Measurements from ENCODE around the gene MARCHF6.

The MARCHF6 gene

DNA sequence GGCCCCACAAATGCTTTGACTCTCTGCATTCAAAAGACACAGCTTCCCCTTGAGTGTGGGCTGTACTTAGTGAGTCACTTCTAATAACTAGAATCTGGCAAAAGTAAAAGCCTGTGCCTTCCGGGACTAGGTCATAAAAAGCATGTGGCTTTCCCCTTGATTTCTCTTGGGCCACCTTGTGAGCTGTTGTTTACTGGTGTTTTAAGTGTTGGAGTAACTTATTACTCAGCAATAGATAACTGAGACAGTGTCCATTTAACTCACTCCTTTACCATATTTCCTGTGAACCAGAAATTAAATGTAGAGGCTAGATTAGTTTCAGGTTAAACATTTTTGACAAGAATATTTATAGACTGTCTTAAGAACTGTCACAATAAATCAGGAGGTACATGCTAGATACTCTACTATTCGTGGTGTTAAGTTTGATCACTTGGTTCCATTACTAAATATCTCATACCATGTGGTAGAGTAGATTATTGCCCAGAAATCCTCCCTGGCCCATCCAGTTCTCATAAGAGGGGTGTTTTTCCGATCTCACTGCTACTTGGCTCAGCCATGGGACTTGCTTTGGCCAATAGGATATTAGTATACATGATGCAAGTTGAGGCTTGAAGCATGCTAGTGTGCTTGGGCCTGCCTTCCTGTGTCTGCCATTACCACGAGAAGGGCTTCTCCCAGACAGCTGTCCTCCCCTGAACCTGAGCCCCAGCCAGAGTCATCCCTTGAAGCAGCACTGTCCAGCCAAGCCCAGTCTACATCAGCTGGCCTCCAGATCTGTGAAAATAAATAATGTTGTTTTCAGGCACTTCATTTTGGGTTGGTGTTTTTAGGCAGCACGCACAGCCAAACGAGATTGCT, 35.4 kb upstream of the MARCHF6 start:
- H3K36me3 Mint-ChIP-seq (ENCODE audit: low read depth) = no peaks in the 10 kb centered on the region
- H3K9me3 Mint-ChIP-seq = no peaks in the 10 kb centered on the region
- no peak overlapping the region for H3K4me3 Mint-ChIP-seq
- H3K4me1 Mint-ChIP-seq (ENCODE audit: low read depth) = peaks cover 4% of the 10 kb centered on the region
- no peak overlapping the region for H3K27ac Mint-ChIP-seq
- peaks cover 3% of the 10 kb centered on the region for H3K27me3 Mint-ChIP-seq
- no peak for DNase-seq

DNA sequence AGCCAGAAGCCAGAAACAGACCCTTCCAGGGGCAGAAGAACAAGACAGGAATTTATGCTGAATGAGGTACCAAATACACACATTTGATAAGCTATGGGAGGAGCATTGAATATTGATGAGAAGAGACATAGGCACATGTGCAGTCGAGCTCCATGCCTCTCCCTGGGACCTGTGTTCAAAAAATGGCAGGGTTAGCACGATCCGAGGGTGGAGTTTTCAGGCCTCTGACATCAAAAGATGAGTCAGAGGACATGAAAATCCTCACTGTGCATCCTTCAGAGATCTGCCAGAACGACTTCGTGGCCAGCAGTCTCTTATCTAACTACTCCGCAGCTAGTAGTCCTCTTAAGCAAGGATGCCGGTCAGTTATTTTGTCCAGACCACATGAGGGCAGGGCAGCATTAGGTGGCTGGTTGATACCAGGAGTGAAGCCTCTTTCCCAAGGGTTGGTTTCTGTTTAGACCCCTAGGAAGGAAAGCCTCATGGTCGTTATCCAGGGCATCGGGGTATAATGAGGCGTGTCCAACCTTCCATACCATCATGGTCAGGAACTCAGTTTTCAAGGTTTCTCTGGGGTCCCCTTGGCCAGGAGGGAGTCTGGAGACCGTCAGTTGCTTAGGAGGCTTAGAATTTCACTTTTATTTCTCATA, 34.2 kb upstream of the MARCHF6 start:
- no peak for DNase-seq
- H3K36me3 Mint-ChIP-seq (ENCODE audit: low read depth) = no peaks in the 10 kb centered on the region
- no peak overlapping the region for H3K4me3 Mint-ChIP-seq
- H3K4me1 Mint-ChIP-seq (ENCODE audit: low read depth) = peaks cover 4% of the 10 kb centered on the region
- H3K9me3 Mint-ChIP-seq = no peaks in the 10 kb centered on the region
- no peak overlapping the region for H3K27ac Mint-ChIP-seq
- H3K27me3 Mint-ChIP-seq = peaks cover 3% of the 10 kb centered on the region

DNA sequence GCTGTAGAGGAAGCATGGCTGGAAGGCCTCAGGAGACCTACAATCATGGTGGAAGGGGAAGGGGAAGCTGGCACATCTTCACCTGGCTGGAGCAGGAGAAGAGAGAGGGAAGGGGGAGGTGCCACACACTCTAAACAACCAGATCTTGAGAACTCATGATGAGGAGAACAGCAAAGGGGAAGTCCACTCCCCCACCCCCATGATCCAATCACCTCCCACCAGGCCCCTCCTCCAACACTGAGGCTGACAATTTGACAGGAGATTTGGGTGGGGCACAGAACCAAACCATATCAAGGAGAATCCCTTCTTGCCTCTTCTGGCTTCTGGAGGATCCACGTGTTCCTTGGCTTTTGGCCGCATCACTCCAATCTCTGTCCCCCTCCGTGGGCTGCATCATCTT, 32.7 kb upstream of the MARCHF6 start:
- Mint-ChIP-seq H3K4me1 (ENCODE audit: low read depth) (peaks cover 4% of the 10 kb centered on the region), H3K9me3 (no peaks in the 10 kb centered on the region), H3K27me3 (peaks cover 3% of the 10 kb centered on the region), H3K27ac (no peak overlapping the region), H3K36me3 (ENCODE audit: low read depth) (no peaks in the 10 kb centered on the region), H3K4me3 (no peak overlapping the region)
- no peak for DNase-seq

DNA sequence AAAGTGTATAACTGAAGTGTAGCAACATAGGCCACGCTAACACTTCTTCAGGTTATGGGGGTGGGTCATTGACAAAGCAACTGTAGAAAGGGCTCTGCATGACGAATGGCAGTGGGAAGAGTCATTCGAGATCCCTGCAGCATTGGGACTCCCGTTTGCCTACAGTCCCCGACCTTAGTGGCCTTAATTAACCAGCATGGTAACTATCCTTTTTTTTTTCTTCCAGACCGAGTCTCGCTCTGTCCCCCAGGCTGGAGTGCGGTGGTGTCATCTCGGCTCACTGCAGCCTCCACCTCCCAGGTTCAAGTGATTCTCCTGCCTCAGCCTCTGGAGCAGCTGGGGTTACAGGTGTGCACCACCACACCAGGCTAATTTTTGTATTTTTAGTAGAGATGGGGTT, 31.6 kb upstream of the MARCHF6 start:
- H3K27me3 Mint-ChIP-seq = peaks cover 3% of the 10 kb centered on the region
- DNase-seq = no peak
- H3K27ac Mint-ChIP-seq = no peak overlapping the region
- peaks cover 4% of the 10 kb centered on the region for H3K4me1 Mint-ChIP-seq (ENCODE audit: low read depth)
- no peak overlapping the region for H3K4me3 Mint-ChIP-seq
- H3K9me3 Mint-ChIP-seq = no peaks in the 10 kb centered on the region
- no peaks in the 10 kb centered on the region for H3K36me3 Mint-ChIP-seq (ENCODE audit: low read depth)

GRCh38 chr5:10323588-10324488, 29.7 kb upstream of the MARCHF6 start:
- H3K4me3 Mint-ChIP-seq = no peak overlapping the region
- no peak for DNase-seq
- no peaks in the 10 kb centered on the region for H3K4me1 Mint-ChIP-seq (ENCODE audit: low read depth)
- H3K27me3 Mint-ChIP-seq = peaks cover 1% of the 10 kb centered on the region
- H3K27ac Mint-ChIP-seq = peak overlapping the region; percentile 44
- H3K9me3 Mint-ChIP-seq = no peaks in the 10 kb centered on the region
- H3K36me3 Mint-ChIP-seq (ENCODE audit: low read depth) = no peaks in the 10 kb centered on the region

- no peak overlapping the region for H3K4me3 Mint-ChIP-seq
- no peaks in the 10 kb centered on the region for H3K4me1 Mint-ChIP-seq (ENCODE audit: low read depth)
- no peak for DNase-seq
- H3K27ac Mint-ChIP-seq = no peak overlapping the region
- H3K36me3 Mint-ChIP-seq (ENCODE audit: low read depth) = no peaks in the 10 kb centered on the region
- H3K27me3 Mint-ChIP-seq = no peaks in the 10 kb centered on the region
- no peaks in the 10 kb centered on the region for H3K9me3 Mint-ChIP-seq
Measured at GRCh38 chr5:10324518-10325370, 28.8 kb upstream of the MARCHF6 start.

DNA sequence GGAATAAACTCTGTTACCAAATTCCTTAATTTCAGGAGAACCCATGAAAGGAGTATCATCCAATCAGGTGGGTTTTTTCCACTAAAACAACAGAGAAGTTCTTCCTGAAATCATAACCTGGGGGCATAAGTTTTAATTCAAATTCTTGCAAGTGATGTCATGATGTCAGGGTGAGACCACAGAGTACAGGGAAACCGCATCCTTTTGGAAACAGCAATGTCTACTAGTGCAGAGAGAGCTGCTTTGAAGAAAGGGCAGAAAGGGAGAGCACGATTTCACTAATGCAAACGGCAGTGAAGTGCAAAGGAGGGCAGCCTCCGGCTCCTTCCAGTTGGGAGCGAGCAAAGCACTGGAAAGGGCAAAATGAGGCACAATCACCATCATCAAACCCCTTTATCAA, 25.2 kb upstream of the MARCHF6 start:
- DNase-seq = no peak
- Mint-ChIP-seq H3K27ac (no peak overlapping the region), H3K27me3 (peaks cover 26% of the 10 kb centered on the region), H3K4me1 (ENCODE audit: low read depth) (peaks cover 3% of the 10 kb centered on the region), H3K36me3 (ENCODE audit: low read depth) (no peaks in the 10 kb centered on the region), H3K4me3 (no peak overlapping the region), H3K9me3 (no peaks in the 10 kb centered on the region)

- no peak overlapping the region for H3K4me3 Mint-ChIP-seq
- H3K4me1 Mint-ChIP-seq (ENCODE audit: low read depth) = peaks cover 5% of the 10 kb centered on the region
- no peak for DNase-seq
- peaks cover 33% of the 10 kb centered on the region for H3K27me3 Mint-ChIP-seq
- H3K36me3 Mint-ChIP-seq (ENCODE audit: low read depth) = no peaks in the 10 kb centered on the region
- H3K27ac Mint-ChIP-seq = no peak overlapping the region
- H3K9me3 Mint-ChIP-seq = no peaks in the 10 kb centered on the region
Measured at GRCh38 chr5:10329446-10329819, 24.1 kb upstream of the MARCHF6 start.

DNA sequence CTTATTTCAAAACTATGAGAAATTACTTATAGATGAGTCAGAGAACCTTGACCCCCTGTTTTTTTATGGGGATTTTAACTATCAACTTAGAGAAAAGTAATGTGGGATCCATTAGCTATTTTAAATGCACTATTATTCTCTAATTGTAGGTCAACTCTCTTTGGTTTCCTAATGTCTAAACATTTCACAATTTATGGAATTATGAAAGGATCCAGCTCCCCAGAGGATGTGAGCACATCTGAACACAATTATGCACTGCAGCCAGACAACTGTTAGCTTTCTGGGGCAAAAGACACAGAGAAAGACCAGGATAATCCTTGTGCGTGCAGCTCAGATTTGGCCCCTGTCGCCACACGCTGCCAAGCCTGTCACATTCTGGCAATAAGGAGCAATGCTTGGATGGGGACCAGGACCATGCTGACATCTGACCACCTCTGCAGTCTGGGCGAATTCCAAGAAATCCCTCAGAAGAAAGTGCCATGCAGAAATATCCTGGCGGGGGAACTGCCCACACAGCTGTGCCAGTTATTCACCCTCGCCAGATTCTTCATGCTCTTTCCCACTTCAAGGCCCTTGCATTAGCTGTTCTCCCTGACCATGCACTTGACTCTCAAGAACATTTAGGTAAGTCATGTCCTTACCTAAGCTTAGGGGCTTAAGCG, 23.5 kb upstream of the MARCHF6 start:
- no peak overlapping the region for H3K4me3 Mint-ChIP-seq
- DNase-seq = no peak
- H3K27me3 Mint-ChIP-seq = peaks cover 38% of the 10 kb centered on the region
- no peaks in the 10 kb centered on the region for H3K36me3 Mint-ChIP-seq (ENCODE audit: low read depth)
- no peak overlapping the region for H3K27ac Mint-ChIP-seq
- no peaks in the 10 kb centered on the region for H3K9me3 Mint-ChIP-seq
- peaks cover 5% of the 10 kb centered on the region for H3K4me1 Mint-ChIP-seq (ENCODE audit: low read depth)

DNA sequence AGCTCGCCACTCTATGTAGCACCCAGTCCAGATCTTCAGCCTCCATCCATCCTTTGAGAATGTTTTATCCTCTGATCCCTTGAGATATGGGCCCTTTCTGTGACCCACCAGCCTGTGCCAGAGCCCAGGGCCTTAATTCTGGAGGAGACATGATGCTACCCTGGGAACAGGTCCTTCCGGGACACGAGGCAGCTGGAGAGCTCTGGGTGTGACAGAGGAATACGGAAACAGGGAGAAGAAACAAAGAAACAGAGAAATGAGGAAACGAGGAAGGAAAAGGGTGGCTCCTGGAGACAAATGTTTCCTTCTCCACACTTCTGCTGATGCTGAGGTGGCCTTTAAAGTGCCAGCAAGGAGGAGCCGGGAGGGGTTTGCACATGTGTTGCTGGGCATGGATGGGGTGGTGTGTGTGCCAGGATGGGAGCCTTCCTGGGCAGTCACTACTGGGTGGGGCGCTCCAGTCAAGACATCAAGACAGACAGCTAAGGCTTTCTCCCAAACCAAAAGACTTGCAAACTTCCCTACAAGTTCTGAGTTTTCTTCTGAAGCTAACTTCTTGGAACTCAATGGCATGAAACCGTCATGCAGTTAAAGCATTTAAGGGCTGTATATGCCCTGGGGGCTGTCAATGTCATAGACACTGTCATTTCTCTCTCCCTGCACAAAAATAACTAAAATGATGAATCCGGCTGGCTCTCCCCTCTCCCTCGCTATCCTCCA, 22.8 kb upstream of the MARCHF6 start:
- H3K9me3 Mint-ChIP-seq = no peaks in the 10 kb centered on the region
- H3K36me3 Mint-ChIP-seq (ENCODE audit: low read depth) = no peaks in the 10 kb centered on the region
- DNase-seq = no peak
- H3K27me3 Mint-ChIP-seq = peaks cover 45% of the 10 kb centered on the region
- H3K27ac Mint-ChIP-seq = no peak overlapping the region
- H3K4me1 Mint-ChIP-seq (ENCODE audit: low read depth) = peaks cover 5% of the 10 kb centered on the region
- H3K4me3 Mint-ChIP-seq = no peak overlapping the region

DNA sequence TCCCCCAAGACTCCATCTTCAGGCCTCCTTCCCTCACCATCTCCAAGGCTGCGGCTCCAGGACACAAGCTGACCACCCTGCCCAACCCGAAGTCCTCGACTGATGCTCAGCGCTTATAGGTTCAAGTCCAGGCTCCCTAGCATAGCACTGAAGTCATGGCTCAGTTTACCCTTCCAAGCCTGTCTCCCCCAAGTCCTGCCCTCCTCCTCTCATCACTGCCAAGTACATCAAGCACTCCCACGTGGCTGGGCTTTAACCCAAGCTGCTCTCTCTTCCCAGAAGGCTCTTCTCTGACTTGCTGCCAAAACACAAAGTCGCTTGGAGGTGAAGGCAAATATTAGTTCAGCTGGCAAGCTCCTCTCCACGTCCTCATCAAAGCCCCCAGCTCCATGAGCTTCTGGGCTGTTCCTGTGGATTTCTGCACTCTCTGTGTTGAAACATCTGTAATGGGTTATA, 22.1 kb upstream of the MARCHF6 start:
- Mint-ChIP-seq H3K27me3 (peaks cover 50% of the 10 kb centered on the region), H3K36me3 (ENCODE audit: low read depth) (no peaks in the 10 kb centered on the region), H3K4me3 (no peak overlapping the region), H3K4me1 (ENCODE audit: low read depth) (peaks cover 5% of the 10 kb centered on the region), H3K9me3 (no peaks in the 10 kb centered on the region), H3K27ac (no peak overlapping the region)
- no peak for DNase-seq

DNA sequence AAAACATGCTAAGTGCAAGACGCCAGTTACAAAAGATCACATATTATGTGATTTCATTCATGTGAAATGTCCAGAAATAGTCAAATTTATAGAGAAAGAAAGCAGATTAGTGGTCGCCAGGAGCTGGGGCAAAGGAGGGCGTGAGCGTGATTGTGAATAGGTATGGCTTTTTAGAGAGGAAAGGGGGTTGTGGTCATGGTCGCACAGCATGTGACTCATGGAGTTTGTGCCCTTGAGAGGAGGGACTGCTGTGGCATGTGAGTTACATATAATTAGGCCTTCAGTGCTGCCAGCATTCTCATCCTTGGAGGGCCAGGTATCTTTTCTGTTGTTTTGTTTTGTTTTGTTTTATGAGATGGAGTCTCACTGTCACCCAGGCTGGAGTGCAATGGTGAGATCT, 21.2 kb upstream of the MARCHF6 start:
- H3K36me3 Mint-ChIP-seq (ENCODE audit: low read depth) = no peaks in the 10 kb centered on the region
- H3K4me1 Mint-ChIP-seq (ENCODE audit: low read depth) = peaks cover 5% of the 10 kb centered on the region
- H3K27me3 Mint-ChIP-seq = peaks cover 50% of the 10 kb centered on the region
- H3K27ac Mint-ChIP-seq = no peak overlapping the region
- H3K9me3 Mint-ChIP-seq = no peaks in the 10 kb centered on the region
- H3K4me3 Mint-ChIP-seq = no peak overlapping the region
- DNase-seq = no peak

Measured in activated T-cell treated with anti-CD3 and anti-CD28 coated beads, Interleukin-2, amount 50 U/mL, for 24 hours (primary cell).